PC-9 (cell line): ENCODE results near the gene FKBP1A. TPM values are rescaled to one million over a fixed set of nuclear protein-coding genes. Genes with fewer than 3 reads are reported as not detected.

Experiments
- BruUV-seq: library from RNA; stranded (reverse); fragments of 400-500 nt; replicated peaks from 2 replicates; lab custom pipeline; 2021; lab: Mats Ljungman, UMichigan
- CTCF ChIA-PET: fragments of 300-600 bp; sonication (Branson Sonifier 250); formaldehyde crosslinking; loops from one replicate; lab custom pipeline; 2022; ENCODE audit warnings: antibody characterized with exemption; lab: Charles Lee
- POLR2A ChIA-PET: fragments of 300-600 bp; sonication (Branson Sonifier 250); formaldehyde crosslinking; loops from one replicate; lab custom pipeline; 2022; ENCODE audit warnings: antibody characterized with exemption; ENCODE audit not compliant: unreplicated experiment; lab: Charles Lee
- DNase-seq, 2 experiments: peaks; one replicate each; pipeline versions ENCODE4 v3.0.0 to v3.0.0-alpha.2; 2015 to 2022; ENCODE audit warnings: mixed read lengths in 1 of 2
- H2AFZ ChIP-seq: fragments of 200-600 bp; sonication (generic); 2 replicates; pipeline ENCODE4 v1.8.1; 2017; ENCODE audit warnings: antibody characterized with exemption
- H3F3A ChIP-seq: fragments of 200-600 bp; sonication (generic); 2 replicates; pipeline ENCODE4 v1.8.1; 2017; ENCODE audit warnings: antibody characterized with exemption, mild to moderate bottlenecking, low read depth; ENCODE audit not compliant: insufficient read depth
- H3K27ac ChIP-seq: fragments of 200-600 bp; sonication (generic); 2 replicates; pipeline ENCODE4 v1.6.1; 2016; ENCODE audit warnings: mixed run types
- H3K27me3 ChIP-seq: fragments of 200-600 bp; sonication (generic); 2 replicates; pipeline ENCODE4 v1.6.1; 2016; ENCODE audit warnings: low read depth, mixed run types; ENCODE audit not compliant: insufficient read depth
- H3K36me3 ChIP-seq: fragments of 200-600 bp; sonication (generic); 2 replicates; pipeline ENCODE4 v1.6.1; 2016; ENCODE audit warnings: low read depth, mixed run types
- H3K4me1 ChIP-seq: fragments of 200-600 bp; sonication (generic); replicated peaks from 2 replicates; pipeline ENCODE4 v1.6.1; 2016; ENCODE audit warnings: mixed run types; ENCODE audit not compliant: insufficient read depth
- H3K4me2 ChIP-seq: fragments of 200-600 bp; sonication (generic); 2 replicates; pipeline ENCODE4 v1.6.1; 2017; ENCODE audit warnings: mixed run types
- H3K4me3 ChIP-seq: fragments of 200-600 bp; sonication (generic); 2 replicates; pipeline ENCODE4 v1.6.1; 2016; ENCODE audit warnings: mixed run types
- H3K79me2 ChIP-seq: fragments of 200-600 bp; sonication (generic); 2 replicates; pipeline ENCODE4 v1.6.1; 2017; ENCODE audit warnings: low read depth, mixed run types
- H3K9me2 ChIP-seq: fragments of 200-600 bp; sonication (generic); 2 replicates; pipeline ENCODE4 v1.8.1; 2017; ENCODE audit warnings: mild to moderate bottlenecking; ENCODE audit not compliant: insufficient read depth
- H3K9me3 ChIP-seq: fragments of 200-600 bp; sonication (generic); 2 replicates; pipeline ENCODE4 v1.8.1; 2016; ENCODE audit warnings: low read depth; ENCODE audit not compliant: insufficient read depth
- H4K20me1 ChIP-seq: fragments of 200-600 bp; sonication (generic); 2 replicates; pipeline ENCODE4 v1.8.1; 2017; ENCODE audit not compliant: insufficient read depth
- EZH2 ChIP-seq: fragments of 200-600 bp; sonication (generic); IDR thresholded peaks from 2 replicates; pipeline ENCODE4 v1.8.0; 2017; ENCODE audit warnings: antibody characterized with exemption, low read depth
- intact Hi-C: fragments of 100-400 bp; cut with micrococcal nuclease; formaldehyde crosslinking; loops from one replicate; pipeline ENCODE4 v1.10.0; 2022; ENCODE audit not compliant: unreplicated experiment
- total RNA-seq: library from RNA; stranded (reverse); gene quantifications from 2 replicates; pipeline ENCODE4 v1.2.3, GENCODE V29; 2021
- TF ChIP-seq, protein P1 (sequence below): fragments of 200-600 bp; sonication (generic); conservative IDR thresholded peaks from 2 replicates; pipeline ENCODE4 v1.6.1; 2017; ENCODE audit warnings: mixed run types, antibody characterized with exemption, mild to moderate bottlenecking, moderate library complexity

FKBP1A gene
- total RNA-seq, 1 experiment from 2014 or later, result 320 TPM

DNA sequence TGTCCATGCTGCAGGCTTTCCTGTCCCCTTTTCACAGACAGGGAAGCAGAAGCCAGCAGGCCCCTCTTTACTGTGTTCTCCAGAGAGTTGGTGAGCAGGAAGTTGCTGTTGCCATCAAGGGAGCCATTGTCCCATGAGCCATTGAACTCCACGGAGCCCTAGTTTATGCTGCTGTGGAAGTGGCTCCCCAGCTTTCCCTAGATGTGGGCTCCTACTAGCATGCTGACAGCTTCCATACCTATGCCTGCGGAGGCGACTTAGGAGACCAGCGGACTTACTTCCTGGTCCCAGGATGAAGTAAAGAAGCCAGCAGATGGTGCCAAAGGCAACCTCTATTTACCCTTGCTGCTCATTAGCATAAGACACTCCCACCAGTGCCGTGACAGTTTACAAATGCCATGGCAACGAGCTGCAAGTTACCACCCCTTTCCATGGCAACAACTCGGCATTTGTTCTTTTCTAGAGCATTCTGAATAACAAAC lies 30.8 kb upstream of the FKBP1A start:
- POLR2A ChIA-PET, result no interaction called here
- peak in 1 of 2 experiments; percentile 41 for DNase-seq
- H2AFZ ChIP-seq, result no peak overlapping the region

DNA sequence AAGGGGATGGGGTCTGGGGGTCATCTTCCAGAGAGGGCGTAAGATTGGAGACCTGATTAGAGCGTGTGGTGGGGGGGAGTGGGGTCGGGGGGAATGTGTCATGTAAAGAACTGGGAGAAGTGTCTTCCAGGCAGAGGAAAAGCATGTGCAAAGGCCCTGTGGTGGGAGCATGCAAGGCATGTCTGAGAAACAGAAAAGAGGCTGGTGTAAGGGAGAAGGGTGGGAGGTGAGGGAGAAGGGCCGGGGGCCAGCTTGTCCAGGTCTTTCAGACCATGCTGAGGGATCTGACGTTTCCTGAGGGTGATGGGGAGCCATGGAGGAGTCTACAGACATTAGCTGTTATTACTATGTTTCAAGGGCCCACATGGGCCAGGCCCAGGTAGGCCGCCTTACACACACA lies 30.4 kb upstream of the FKBP1A start:
- no peak for DNase-seq
- no peaks in the 10 kb centered on the region for H3K9me2 ChIP-seq
- POLR2A ChIA-PET, result no interaction called here

More for the DNA sequence above, 30.8 kb upstream of the FKBP1A start:
- H3K36me3 ChIP-seq, result no peaks in the 10 kb centered on the region
- no peaks in the 10 kb centered on the region for H3K27me3 ChIP-seq
- CTCF ChIA-PET, result interaction anchor here (0.6 kb wide), 1 partner anchor 23 kb away, joined by 3 read pairs; no protein-coding TSS in a partner anchor
- no peaks in the 10 kb centered on the region for H3K9me2 ChIP-seq
- H3F3A ChIP-seq, result peaks cover 22% of the 10 kb centered on the region; the same call in 1 of the 2 replicates
- peaks cover 19% of the 10 kb centered on the region for H3K9me3 ChIP-seq
- H3K27ac ChIP-seq, result no peak overlapping the region
- no peak overlapping the region for H3K4me3 ChIP-seq
- no peaks in the 10 kb centered on the region for H3K79me2 ChIP-seq
- BruUV-seq, result no TSS peak
- intact Hi-C loops, result no loop called here
- H3K4me2 ChIP-seq, result no peak overlapping the region
- no peaks in the 10 kb centered on the region for H4K20me1 ChIP-seq
- TF ChIP-seq EZH2, result no peak
- TF ChIP-seq, protein P1, sequence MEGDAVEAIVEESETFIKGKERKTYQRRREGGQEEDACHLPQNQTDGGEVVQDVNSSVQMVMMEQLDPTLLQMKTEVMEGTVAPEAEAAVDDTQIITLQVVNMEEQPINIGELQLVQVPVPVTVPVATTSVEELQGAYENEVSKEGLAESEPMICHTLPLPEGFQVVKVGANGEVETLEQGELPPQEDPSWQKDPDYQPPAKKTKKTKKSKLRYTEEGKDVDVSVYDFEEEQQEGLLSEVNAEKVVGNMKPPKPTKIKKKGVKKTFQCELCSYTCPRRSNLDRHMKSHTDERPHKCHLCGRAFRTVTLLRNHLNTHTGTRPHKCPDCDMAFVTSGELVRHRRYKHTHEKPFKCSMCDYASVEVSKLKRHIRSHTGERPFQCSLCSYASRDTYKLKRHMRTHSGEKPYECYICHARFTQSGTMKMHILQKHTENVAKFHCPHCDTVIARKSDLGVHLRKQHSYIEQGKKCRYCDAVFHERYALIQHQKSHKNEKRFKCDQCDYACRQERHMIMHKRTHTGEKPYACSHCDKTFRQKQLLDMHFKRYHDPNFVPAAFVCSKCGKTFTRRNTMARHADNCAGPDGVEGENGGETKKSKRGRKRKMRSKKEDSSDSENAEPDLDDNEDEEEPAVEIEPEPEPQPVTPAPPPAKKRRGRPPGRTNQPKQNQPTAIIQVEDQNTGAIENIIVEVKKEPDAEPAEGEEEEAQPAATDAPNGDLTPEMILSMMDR, result no peak
- H3K4me1 ChIP-seq, result peaks cover 31% of the 10 kb centered on the region

GRCh38 chr20:1422753-1423152 lies 29.9 kb upstream of the FKBP1A start:
- Histone ChIP-seq H2AFZ (no peak overlapping the region), H3K4me3 (no peak overlapping the region), H4K20me1 (no peaks in the 10 kb centered on the region), H3K36me3 (no peaks in the 10 kb centered on the region), H3K4me2 (peak overlapping the region; percentile 15; the same call in 1 of the 2 replicates), H3K9me2 (no peaks in the 10 kb centered on the region), H3K27me3 (no peaks in the 10 kb centered on the region), H3K9me3 (peaks cover 19% of the 10 kb centered on the region), H3K4me1 (peaks cover 35% of the 10 kb centered on the region), H3F3A (peaks cover 30% of the 10 kb centered on the region; the same call in 1 of the 2 replicates), H3K79me2 (no peaks in the 10 kb centered on the region), H3K27ac (peak overlapping the region; percentile 59)
- POLR2A ChIA-PET, result interaction anchor here (0.5 kb wide), 1 partner anchor 66 kb away, joined by 5 read pairs; no protein-coding TSS in a partner anchor
- intact Hi-C loops, result no loop called here
- peak in 1 of 2 experiments; percentile 70 for DNase-seq
- CTCF ChIA-PET, result no interaction called here
- TF ChIP-seq EZH2, result no peak
- TF ChIP-seq, protein P1, result no peak
- no TSS peak for BruUV-seq

More for the DNA sequence above, 30.4 kb upstream of the FKBP1A start:
- H3K36me3 ChIP-seq, result no peaks in the 10 kb centered on the region
- peaks cover 27% of the 10 kb centered on the region; the same call in 1 of the 2 replicates for H3F3A ChIP-seq
- H3K27me3 ChIP-seq, result no peaks in the 10 kb centered on the region
- TF ChIP-seq, protein P1, result no peak
- TF ChIP-seq EZH2, result no peak
- intact Hi-C loops, result no loop called here
- H3K4me1 ChIP-seq, result peaks cover 35% of the 10 kb centered on the region
- H3K4me3 ChIP-seq, result no peak overlapping the region
- no peaks in the 10 kb centered on the region for H4K20me1 ChIP-seq
- H2AFZ ChIP-seq, result no peak overlapping the region
- CTCF ChIA-PET, result interaction anchor here (0.6 kb wide), 1 partner anchor 22 kb away, joined by 3 read pairs; no protein-coding TSS in a partner anchor
- H3K4me2 ChIP-seq, result no peak overlapping the region
- BruUV-seq, result no TSS peak
- H3K27ac ChIP-seq, result 0 out of 2 replicates have a peak overlapping the region, but pooled peaks have one; percentile 59
- H3K79me2 ChIP-seq, result no peaks in the 10 kb centered on the region
- peaks cover 19% of the 10 kb centered on the region for H3K9me3 ChIP-seq
